Right renal cortex interstitium (tissue), 3 donors: ENCODE results near the gene PRKAG2. TPM values are rescaled to one million over a fixed set of nuclear protein-coding genes. Genes with fewer than 3 reads are reported as not detected.
"Not testable (repeated sequence)": the region's sequence is repeated elsewhere in the genome, so short reads cannot be mapped to it uniquely, and the experiment has no call there.

Experiments used
- DNase-seq, 3 donors: peaks; one replicate each; pipeline ENCODE4 v3.0.0-alpha.2; 2013; ENCODE audit warnings: low read depth in 3 of 3, low spot score in 2 of 3
- polyA plus RNA-seq, 3 donors: library from polyadenylated mRNA; unstranded; fragments of 120-200 nt; gene quantifications; one replicate each; pipeline ENCODE4 v1.2.1, GENCODE V29; 2013; ENCODE audit not compliant: insufficient read length in 3 of 3

Gene PRKAG2
- polyA plus RNA-seq, 3 donors, result 29.7 to 30.4 (median 30.0) TPM

- DNase-seq, result no peak
Observed at GRCh38 chr7:151853896-151854719, 22.8 kb downstream of the PRKAG2 start.

GRCh38 chr7:151852486-151853396, 24.2 kb downstream of the PRKAG2 start:
- no peak for DNase-seq

- DNase-seq, result no peak
Observed at GRCh38 chr7:151851782-151852181, 25.1 kb downstream of the PRKAG2 start.

GRCh38 chr7:151851145-151851751, 25.7 kb downstream of the PRKAG2 start:
- DNase-seq, result no peak

- DNase-seq, result no peak
Observed at GRCh38 chr7:151850491-151851124, 26.3 kb downstream of the PRKAG2 start.

- DNase-seq, result no peak
Observed at GRCh38 chr7:151849879-151850260, 27.0 kb downstream of the PRKAG2 start.

- no peak for DNase-seq
Observed at GRCh38 chr7:151849008-151849878, 27.7 kb downstream of the PRKAG2 start.

GRCh38 chr7:151847681-151848081, 29.2 kb downstream of the PRKAG2 start:
- DNase-seq, result no peak

GRCh38 chr7:151847136-151847535, 29.8 kb downstream of the PRKAG2 start:
- DNase-seq, result no peak

- DNase-seq, result no peak
Observed at GRCh38 chr7:151845412-151846205, 31.3 kb downstream of the PRKAG2 start.

- DNase-seq, result no peak
Observed at GRCh38 chr7:151844825-151845200, 32.1 kb downstream of the PRKAG2 start.

- no peak for DNase-seq
Observed at GRCh38 chr7:151844071-151844824, 32.7 kb downstream of the PRKAG2 start.

- DNase-seq, result no peak
Observed at GRCh38 chr7:151843181-151843580, 33.7 kb downstream of the PRKAG2 start.

- not testable (repeated sequence) for DNase-seq
Observed at GRCh38 chr7:151841395-151842051, 35.4 kb downstream of the PRKAG2 start.

GRCh38 chr7:151840088-151840910, 36.6 kb downstream of the PRKAG2 start:
- no peak for DNase-seq

GRCh38 chr7:151839451-151839921, 37.4 kb downstream of the PRKAG2 start:
- no peak for DNase-seq
